HEK293 (cell line): Measurements from ENCODE around the gene ITIH5.

ENCODE experiments used
- ATF2 ChIP-seq: fragments of 450-650 bp; formaldehyde crosslinking; IDR thresholded peaks from 2 replicates; pipeline ENCODE4 v1.5.1; 2016; ENCODE audit warnings: missing biosample characterization, missing genetic modification characterization, low read depth
- CTCF ChIP-seq: fragments of 450-650 bp; formaldehyde crosslinking; IDR thresholded peaks from 2 replicates; pipeline ENCODE4 v1.5.1; 2016; ENCODE audit warnings: missing biosample characterization, missing genetic modification characterization
- EGR2 ChIP-seq: fragments of 450-650 bp; formaldehyde crosslinking; IDR thresholded peaks from 2 replicates; pipeline ENCODE4 v1.5.1; 2016; ENCODE audit warnings: low read depth, missing biosample characterization, missing genetic modification characterization
- ZNF239 ChIP-seq: fragments of 450-650 bp; formaldehyde crosslinking; IDR thresholded peaks from 2 replicates; pipeline ENCODE4 v1.5.1; 2016; ENCODE audit warnings: missing biosample characterization, missing genetic modification characterization
- ZNF529 ChIP-seq: fragments of 450-650 bp; formaldehyde crosslinking; IDR thresholded peaks from 2 replicates; pipeline ENCODE4 v1.5.1; 2017; ENCODE audit warnings: missing genetic modification characterization, missing biosample characterization; ENCODE audit not compliant: insufficient replicate concordance
- ZNF639 ChIP-seq: fragments of 450-650 bp; formaldehyde crosslinking; IDR thresholded peaks from 2 replicates; pipeline ENCODE4 v1.5.1; 2016; ENCODE audit warnings: missing biosample characterization, missing genetic modification characterization

- TF ChIP-seq ZNF239 (no peak), ZNF639 (tag by site-specific recombination) (no peak), CTCF (tag by site-specific recombination) (no peak), ATF2 (tag by site-specific recombination) (no peak), EGR2 (no peak), ZNF529 (tag by site-specific recombination) (no peak)
These were observed 41.8 kb downstream of the ITIH5 start for GRCh38 chr10:7625009-7625408.
